Cardiac fibroblast (primary cell): Measurements from ENCODE around the gene HINFP.
A peak's percentile ranks its signal among the peaks of the same experiment; 100 is the strongest.
"Not testable (repeated sequence)": the region's sequence is repeated elsewhere in the genome, so short reads cannot be mapped to it uniquely, and the experiment has no call there.

Experiments
- DNase-seq, 2 donors: peaks; one replicate each; pipeline versions ENCODE4 v3.0.0 to v3.0.0-alpha.2; 2010; ENCODE audit warnings: low read depth in 2 of 2
- H3K4me3 ChIP-seq, 2 donors: replicated peaks in 1 of 2; 1 replicate in 1 of 2; 2 replicates in 1 of 2; pipeline ENCODE4 v1.5.1; 2011; ENCODE audit warnings: low read depth in 2 of 2, low read length in 2 of 2, mild to moderate bottlenecking in 2 of 2, moderate library complexity in 1 of 2
- CTCF ChIP-seq: IDR thresholded peaks from one replicate; pipeline ENCODE4 v1.5.1; 2011; ENCODE audit warnings: low read depth, mild to moderate bottlenecking, low read length, inconsistent platforms

Gene HINFP

GRCh38 chr11:119126675-119127268 lies 5.4 kb downstream of the HINFP start:
- no peak for DNase-seq
- TF ChIP-seq CTCF = no peak
- no peak overlapping the region for H3K4me3 ChIP-seq

- TF ChIP-seq CTCF = no peak
- DNase-seq = peak in 1 of 2 donors; percentile 69
- no peak overlapping the region for H3K4me3 ChIP-seq
Observed at GRCh38 chr11:119130662-119131061, 9.3 kb downstream of the HINFP start.

- peak; percentile 64 for TF ChIP-seq CTCF
- no peak overlapping the region for H3K4me3 ChIP-seq
- DNase-seq = peak in 1 of 2 donors; percentile 14
Observed at GRCh38 chr11:119134389-119134978, 13.1 kb downstream of the HINFP start.

- DNase-seq, H3K4me3 ChIP-seq: not testable (repeated sequence)
Observed at GRCh38 chr11:119139276-119139675, 17.9 kb downstream of the HINFP start.

- peak; percentile 71 for TF ChIP-seq CTCF
- H3K4me3 ChIP-seq = no peak overlapping the region
- peak; percentile 75 to 79 for DNase-seq
Observed at GRCh38 chr11:119144825-119145486, 23.6 kb downstream of the HINFP start.

GRCh38 chr11:119145551-119145950 lies 24.2 kb downstream of the HINFP start:
- no peak for TF ChIP-seq CTCF
- no peak for DNase-seq
- no peak overlapping the region for H3K4me3 ChIP-seq

- H3K4me3 ChIP-seq = no peak overlapping the region
- no peak for DNase-seq
- no peak for TF ChIP-seq CTCF
Observed at GRCh38 chr11:119147604-119148333, 26.4 kb downstream of the HINFP start.
